Thyroid gland (tissue), 4 donors: ENCODE results near the gene MTMR12. TPM values are rescaled to one million over a fixed set of nuclear protein-coding genes. Genes with fewer than 3 reads are reported as not detected.
"Not testable (repeated sequence)": the region's sequence is repeated elsewhere in the genome, so short reads cannot be mapped to it uniquely, and the experiment has no call there.

ENCODE experiments used
- DNase-seq, 2 donors: peaks; one replicate each; pipeline ENCODE4 v3.0.0-alpha.2; 2019
- H3K27ac ChIP-seq, 3 donors: fragments of 200-600 bp; sonication (generic); 1 replicate in 2 of 3; 2 replicates in 1 of 3; pipeline ENCODE4 v1.5.1; 2016 to 2019; ENCODE audit warnings: mild to moderate bottlenecking in 1 of 3, moderate library complexity in 1 of 3
- H3K27me3 ChIP-seq: fragments of 200-600 bp; sonication (generic); one replicate; pipeline ENCODE4 v1.5.1; 2019
- H3K36me3 ChIP-seq, 2 donors: fragments of 200-600 bp; sonication (generic); one replicate each; pipeline ENCODE4 v1.5.1; 2016 to 2019
- H3K4me1 ChIP-seq, 2 donors: fragments of 200-600 bp; sonication (generic); one replicate each; pipeline ENCODE4 v1.5.1; 2017 to 2019
- H3K4me3 ChIP-seq, 3 donors: fragments of 200-600 bp; sonication (generic); replicated peaks in 1 of 3; 1 replicate in 2 of 3; 2 replicates in 1 of 3; pipeline ENCODE4 v1.5.1; 2016; ENCODE audit warnings: mild to moderate bottlenecking in 1 of 3
- H3K9me3 ChIP-seq: fragments of 200-600 bp; sonication (generic); one replicate; pipeline ENCODE4 v1.5.1; 2017
- POLR2A ChIP-seq, 2 donors: fragments of 450-650 bp; IDR thresholded peaks; one replicate each; pipeline ENCODE4 v1.6.1; 2017; ENCODE audit warnings: antibody characterized with exemption in 2 of 2, mild to moderate bottlenecking in 2 of 2, moderate library complexity in 1 of 2
- WGBS, 2 donors: methylation state at CpG; one replicate each; pipeline ENCODE4 v1.1.5; 2017; 5-methylcytosine and 5-hydroxymethylcytosine counted together
- intact Hi-C: fragments of 100-400 bp; cut with DNase I; formaldehyde crosslinking; loops from one replicate; pipeline ENCODE4 v1.15.1; 2023
- total RNA-seq, 4 donors: library from RNA; depleted of rRNA; stranded (reverse); fragments of >200 nt; gene quantifications; one replicate each; pipeline ENCODE4 v1.2.3, GENCODE V29; 2016
- TF ChIP-seq, protein P1 (sequence below), 6 experiments: fragments of 200-600 bp in 3 of 6; fragments of 450-650 bp in 3 of 6; sonication (generic) in 3 of 6; IDR thresholded peaks; one replicate each; pipeline ENCODE4 v1.5.1; 2016 to 2019; ENCODE audit warnings: antibody characterized with exemption in 6 of 6, mild to moderate bottlenecking in 2 of 6, inconsistent platforms in 1 of 6, moderate library complexity in 1 of 6

The MTMR12 gene
- total RNA-seq, 4 donors from 2014 or later: 28.9 to 45.3 (median 37.3) TPM

DNA sequence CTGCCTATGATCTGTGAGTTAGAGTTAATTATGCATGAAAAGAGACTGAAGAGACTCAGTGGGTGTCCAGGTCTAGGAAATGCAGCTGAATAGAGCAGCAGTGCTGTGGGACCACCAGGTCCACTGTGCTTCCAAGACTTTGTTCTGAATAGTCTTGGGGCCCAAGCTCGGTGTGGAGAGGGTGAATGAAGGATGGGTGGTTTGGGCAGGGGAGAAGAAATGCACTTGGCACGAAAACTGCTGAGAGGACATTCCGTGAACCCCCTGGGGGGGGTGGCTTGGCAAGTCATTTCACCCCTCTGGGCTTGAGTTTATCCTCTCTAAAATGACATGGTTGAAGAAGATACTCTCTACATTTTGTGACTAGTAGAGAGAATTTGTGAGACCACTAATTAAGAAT lies 102.6 kb downstream of the MTMR12 start:
- DNase-seq: no peak
- Histone ChIP-seq H3K9me3 (no peaks in the 10 kb centered on the region), H3K27ac (no peak overlapping the region), H3K4me1 (no peaks in the 10 kb centered on the region), H3K27me3 (no peaks in the 10 kb centered on the region), H3K4me3 (no peak overlapping the region), H3K36me3 (no peaks in the 10 kb centered on the region)
- intact Hi-C loops: no loop called here
- TF ChIP-seq, protein P1, sequence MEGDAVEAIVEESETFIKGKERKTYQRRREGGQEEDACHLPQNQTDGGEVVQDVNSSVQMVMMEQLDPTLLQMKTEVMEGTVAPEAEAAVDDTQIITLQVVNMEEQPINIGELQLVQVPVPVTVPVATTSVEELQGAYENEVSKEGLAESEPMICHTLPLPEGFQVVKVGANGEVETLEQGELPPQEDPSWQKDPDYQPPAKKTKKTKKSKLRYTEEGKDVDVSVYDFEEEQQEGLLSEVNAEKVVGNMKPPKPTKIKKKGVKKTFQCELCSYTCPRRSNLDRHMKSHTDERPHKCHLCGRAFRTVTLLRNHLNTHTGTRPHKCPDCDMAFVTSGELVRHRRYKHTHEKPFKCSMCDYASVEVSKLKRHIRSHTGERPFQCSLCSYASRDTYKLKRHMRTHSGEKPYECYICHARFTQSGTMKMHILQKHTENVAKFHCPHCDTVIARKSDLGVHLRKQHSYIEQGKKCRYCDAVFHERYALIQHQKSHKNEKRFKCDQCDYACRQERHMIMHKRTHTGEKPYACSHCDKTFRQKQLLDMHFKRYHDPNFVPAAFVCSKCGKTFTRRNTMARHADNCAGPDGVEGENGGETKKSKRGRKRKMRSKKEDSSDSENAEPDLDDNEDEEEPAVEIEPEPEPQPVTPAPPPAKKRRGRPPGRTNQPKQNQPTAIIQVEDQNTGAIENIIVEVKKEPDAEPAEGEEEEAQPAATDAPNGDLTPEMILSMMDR (IDR thresholded peaks at IDR 0.05): no peak
- no peak for TF ChIP-seq POLR2A (IDR thresholded peaks at IDR 0.05)
- WGBS, 2 donors: 86 to 88% methylated on average over 3 of the region's 3 CpGs

DNA sequence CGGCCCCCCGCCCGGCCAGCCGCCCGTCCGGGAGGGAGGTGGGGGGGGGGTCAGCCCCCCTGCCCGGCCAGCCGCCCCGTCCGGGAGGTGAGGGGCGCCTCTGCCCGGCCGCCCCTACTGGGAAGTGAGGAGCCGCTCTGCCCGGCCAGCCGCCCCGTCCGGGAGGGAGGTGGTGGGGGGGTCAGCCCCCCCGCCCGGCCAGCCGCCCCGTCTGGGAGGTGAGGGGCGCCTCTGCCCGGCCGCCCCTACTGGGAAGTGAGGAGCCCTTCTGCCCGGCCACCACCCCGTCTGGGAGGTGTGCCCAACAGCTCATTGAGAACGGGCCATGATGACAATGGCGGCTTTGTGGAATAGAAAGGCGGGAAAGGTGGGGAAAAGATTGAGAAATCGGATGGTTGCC lies 103.9 kb downstream of the MTMR12 start:
- intact Hi-C loops, H3K9me3 ChIP-seq, H3K36me3 ChIP-seq, H3K27ac ChIP-seq, H3K4me1 ChIP-seq, H3K4me3 ChIP-seq, H3K27me3 ChIP-seq, DNase-seq: not testable (repeated sequence)
- WGBS, 2 donors: no CpG with 5 or more reads among the region's 31 CpGs

DNA sequence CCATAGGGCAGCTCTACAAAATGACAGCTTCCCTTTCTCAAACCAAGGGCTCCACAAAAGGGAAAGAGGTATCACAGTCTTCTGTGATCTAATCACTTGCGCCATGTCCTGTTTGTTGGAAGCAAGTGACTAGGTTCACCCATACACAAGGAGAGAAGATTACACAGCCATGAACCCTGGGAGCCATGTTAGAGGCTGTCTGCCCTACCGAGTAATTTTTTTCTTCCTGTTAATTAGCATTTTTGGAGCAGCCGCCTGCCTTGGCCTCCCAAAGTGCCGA lies 105.4 kb downstream of the MTMR12 start:
- Histone ChIP-seq H3K9me3 (no peaks in the 10 kb centered on the region), H3K4me1 (no peaks in the 10 kb centered on the region), H3K4me3 (no peak overlapping the region), H3K27me3 (no peaks in the 10 kb centered on the region), H3K27ac (no peak overlapping the region), H3K36me3 (no peaks in the 10 kb centered on the region)
- intact Hi-C loops: no loop called here
- TF ChIP-seq POLR2A (IDR thresholded peaks at IDR 0.05): no peak
- 95 to 100% methylated on average over 4 of the region's 4 CpGs for WGBS, 2 donors
- DNase-seq: no peak

DNA sequence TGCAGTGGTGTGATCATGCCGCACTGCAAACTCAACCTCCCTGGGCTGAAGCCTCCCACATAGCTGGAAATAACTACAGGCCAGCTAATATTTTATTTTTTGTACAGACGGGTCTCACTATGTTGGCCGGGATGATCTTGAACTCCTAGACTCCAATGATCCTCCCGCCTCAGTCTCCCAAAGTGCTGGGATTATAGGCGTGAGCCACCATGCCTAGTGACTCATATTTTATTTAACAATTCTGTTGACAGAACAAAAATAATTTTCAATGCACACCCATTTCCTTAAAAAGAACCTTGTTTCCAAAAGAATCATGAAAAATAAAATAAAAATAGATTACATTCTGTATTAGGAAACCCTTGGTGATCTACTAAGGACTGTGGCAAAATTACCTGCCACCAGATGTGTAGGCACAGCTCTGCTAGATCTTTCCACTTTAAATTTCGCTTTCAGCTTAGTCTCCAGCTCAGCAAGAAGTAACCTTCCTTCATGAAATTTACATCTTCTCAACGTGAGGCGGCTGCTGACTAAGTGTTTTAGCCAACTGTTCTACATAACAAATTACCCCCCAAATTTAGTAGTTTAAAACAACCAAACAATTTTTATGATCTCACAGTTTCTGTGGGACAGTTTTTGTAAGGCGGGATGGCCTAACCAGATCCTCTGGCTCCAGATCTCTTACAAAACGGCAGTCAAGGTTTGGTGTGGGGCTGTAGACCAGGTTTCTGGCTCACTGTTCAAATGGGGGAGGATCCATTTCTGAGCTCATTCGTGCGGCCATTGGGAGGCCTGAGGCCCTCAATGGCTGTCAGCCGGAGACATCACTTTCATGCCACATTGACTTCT lies 106.0 kb downstream of the MTMR12 start:
- no peaks in the 10 kb centered on the region for H3K36me3 ChIP-seq
- no peaks in the 10 kb centered on the region for H3K27me3 ChIP-seq
- intact Hi-C loops: no loop called here
- TF ChIP-seq, protein P1 (IDR thresholded peaks at IDR 0.05): no peak
- TF ChIP-seq POLR2A (IDR thresholded peaks at IDR 0.05): no peak
- DNase-seq: no peak
- no peaks in the 10 kb centered on the region for H3K4me1 ChIP-seq
- WGBS, 2 donors: 88 to 89% methylated on average over 13 of the region's 13 CpGs
- no peak overlapping the region for H3K4me3 ChIP-seq
- no peaks in the 10 kb centered on the region for H3K9me3 ChIP-seq
- H3K27ac ChIP-seq: no peak overlapping the region

DNA sequence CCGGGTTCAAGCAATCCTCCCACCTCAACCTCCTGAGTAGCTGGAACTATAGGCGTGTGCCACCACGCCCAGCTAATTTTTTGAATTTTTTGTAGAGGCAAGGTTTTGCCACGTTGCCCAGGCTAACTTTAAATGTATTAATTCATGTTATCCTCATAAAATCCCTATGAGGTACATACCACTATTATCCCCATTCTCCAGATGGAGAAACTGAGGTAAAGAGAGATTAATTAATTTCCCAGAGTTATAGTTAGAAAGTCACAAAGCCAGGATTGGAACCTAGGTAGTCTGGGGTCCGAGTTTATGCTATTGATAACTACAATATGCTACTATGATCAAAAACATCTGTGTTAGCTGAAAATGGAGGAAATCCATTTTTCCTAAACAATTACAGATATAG lies 106.7 kb downstream of the MTMR12 start:
- no peaks in the 10 kb centered on the region for H3K36me3 ChIP-seq
- intact Hi-C loops: no loop called here
- DNase-seq: no peak
- H3K27me3 ChIP-seq: no peaks in the 10 kb centered on the region
- H3K9me3 ChIP-seq: no peaks in the 10 kb centered on the region
- 90 to 91% methylated on average over 5 of the region's 5 CpGs for WGBS, 2 donors
- H3K4me3 ChIP-seq: no peak overlapping the region
- TF ChIP-seq, protein P1 (IDR thresholded peaks at IDR 0.05): no peak
- TF ChIP-seq POLR2A (IDR thresholded peaks at IDR 0.05): no peak
- H3K27ac ChIP-seq: no peak overlapping the region
- no peaks in the 10 kb centered on the region for H3K4me1 ChIP-seq

DNA sequence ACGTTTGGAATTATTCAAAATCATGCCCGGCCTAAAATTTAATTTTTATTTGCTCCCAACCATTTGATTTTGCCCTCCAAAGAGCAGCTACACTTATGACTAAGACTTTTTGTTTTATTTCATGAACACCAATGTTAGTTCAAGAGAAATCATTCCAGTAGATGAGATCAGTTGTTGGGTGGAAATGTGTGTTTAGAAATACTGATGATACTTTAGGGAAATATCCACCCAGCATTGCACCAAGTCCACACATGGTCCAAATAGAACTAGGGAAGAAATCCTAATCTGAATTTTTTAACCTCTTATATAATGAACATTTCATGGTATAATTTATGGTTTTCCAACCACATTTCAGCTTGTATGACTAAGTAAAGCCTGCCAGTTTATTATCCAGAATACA lies 110.3 kb downstream of the MTMR12 start:
- TF ChIP-seq, protein P1 (IDR thresholded peaks at IDR 0.05): no peak
- no peak for TF ChIP-seq POLR2A (IDR thresholded peaks at IDR 0.05)
- Histone ChIP-seq H3K4me3 (no peak overlapping the region), H3K27ac (no peak overlapping the region), H3K9me3 (no peaks in the 10 kb centered on the region), H3K4me1 (no peaks in the 10 kb centered on the region), H3K27me3 (no peaks in the 10 kb centered on the region), H3K36me3 (no peaks in the 10 kb centered on the region)
- WGBS, 2 donors: 88 to 90% methylated on average over 2 of the region's 2 CpGs
- DNase-seq: no peak
- intact Hi-C loops: no loop called here
